Hypothalamus (tissue), 51 donors: Measurements from ENCODE around the gene TSSK2.
A peak's percentile ranks its signal among the peaks of the same experiment; 100 is the strongest.

ENCODE experiments used
- DNase-seq, 51 donors: peaks; one replicate each; lab custom pipeline; 2025; lab: John Stamatoyannopoulos, UW

TSSK2 gene

GRCh38 chr22:19178657-19179496, 47.8 kb downstream of the TSSK2 start, which contains the start of gene SLC25A1:
Gene SLC25A1 (minus strand): TSS chr22:19178736. CDS start chr22:19178673, 63 bp downstream.
- peak in 50 of 51 donors; percentile 40 to 97 (median 84) for DNase-seq

GRCh38 chr22:19179497-19180048, 48.5 kb downstream of the TSSK2 start:
- peak in 48 of 51 donors; percentile 17 to 83 (median 60) for DNase-seq

GRCh38 chr22:19180234-19180633, 49.1 kb downstream of the TSSK2 start:
- no peak for DNase-seq

GRCh38 chr22:19180740-19181410, 49.8 kb downstream of the TSSK2 start:
- DNase-seq = no peak

GRCh38 chr22:19181786-19182471, 50.8 kb downstream of the TSSK2 start:
- DNase-seq = no peak
